Prostate gland (tissue), 2 donors: Measurements from ENCODE around the gene ROR1. TPM values are rescaled to one million over a fixed set of nuclear protein-coding genes. Genes with fewer than 3 reads are reported as not detected.

Experiments used
- DNase-seq: peaks from one replicate; pipeline ENCODE4 v3.0.0-alpha.2; 2019; ENCODE audit warnings: low spot score
- H3K27ac ChIP-seq, 2 donors: fragments of 200-600 bp; sonication (generic); 2 replicates each; pipeline ENCODE4 v1.5.1; 2017 to 2019
- H3K27me3 ChIP-seq: fragments of 200-600 bp; sonication (generic); replicated peaks from 2 replicates; pipeline ENCODE4 v1.5.1; 2019; ENCODE audit not compliant: insufficient read depth
- H3K36me3 ChIP-seq, 2 donors: fragments of 200-600 bp; sonication (generic); 1 replicate in 1 of 2; 2 replicates in 1 of 2; pipeline versions ENCODE4 v1.5.1 to v1.8.1; 2017 to 2019
- H3K4me1 ChIP-seq: fragments of 200-600 bp; sonication (generic); replicated peaks from 2 replicates; pipeline ENCODE4 v1.5.1; 2019
- H3K4me3 ChIP-seq, 2 donors: fragments of 200-600 bp; sonication (generic); 2 replicates each; pipeline ENCODE4 v1.5.1; 2017 to 2019
- H3K9me3 ChIP-seq: fragments of 200-600 bp; sonication (generic); 2 replicates; pipeline ENCODE4 v1.5.1; 2017
- POLR2A ChIP-seq: fragments of 450-650 bp; IDR thresholded peaks from one replicate; pipeline ENCODE4 v1.6.1; 2016; ENCODE audit warnings: antibody characterized with exemption, mild to moderate bottlenecking
- POLR2AphosphoS5 ChIP-seq: sonication (generic); formaldehyde crosslinking; IDR thresholded peaks from one replicate; pipeline ENCODE4 v1.6.1; 2017; ENCODE audit warnings: antibody characterized with exemption
- WGBS: methylation state at CpG from one replicate; pipeline ENCODE4 v1.1.5; 2018; 5-methylcytosine and 5-hydroxymethylcytosine counted together
- intact Hi-C: fragments of 100-400 bp; cut with DNase I; formaldehyde crosslinking; loops from one replicate; pipeline ENCODE4 v1.14.2; 2022
- total RNA-seq, 2 donors: library from RNA; depleted of rRNA; stranded (reverse); fragments of >200 nt; gene quantifications; one replicate each; pipeline ENCODE4 v1.1.0, GENCODE V29; 2016
- TF ChIP-seq, protein P1 (sequence below), 4 experiments: fragments of 200-600 bp in 2 of 4; fragments of 450-650 bp in 2 of 4; sonication (generic) in 2 of 4; IDR thresholded peaks; 1 replicate in 3 of 4; 2 replicates in 1 of 4; pipeline ENCODE4 v1.5.1; 2016 to 2019; ENCODE audit warnings: antibody characterized with exemption in 4 of 4, mild to moderate bottlenecking in 2 of 4, moderate library complexity in 2 of 4

The ROR1 gene
- total RNA-seq, 2 donors from 2014 or later = 7.3 to 11.1 TPM

GRCh38 chr1:63951059-63951946, 177.5 kb downstream of the ROR1 start:
- WGBS = 76% methylated on average over 5 of the region's 5 CpGs

GRCh38 chr1:63954187-63954586, 180.4 kb downstream of the ROR1 start:
- H3K27me3 ChIP-seq = no peaks in the 10 kb centered on the region
- no peak overlapping the region for H3K27ac ChIP-seq
- 94% methylated on average over 1 of the region's 1 CpG for WGBS
- no peaks in the 10 kb centered on the region for H3K36me3 ChIP-seq
- H3K4me3 ChIP-seq = no peak overlapping the region
- no peak for DNase-seq
- H3K9me3 ChIP-seq = no peaks in the 10 kb centered on the region
- TF ChIP-seq POLR2A = no peak
- TF ChIP-seq, protein P1, sequence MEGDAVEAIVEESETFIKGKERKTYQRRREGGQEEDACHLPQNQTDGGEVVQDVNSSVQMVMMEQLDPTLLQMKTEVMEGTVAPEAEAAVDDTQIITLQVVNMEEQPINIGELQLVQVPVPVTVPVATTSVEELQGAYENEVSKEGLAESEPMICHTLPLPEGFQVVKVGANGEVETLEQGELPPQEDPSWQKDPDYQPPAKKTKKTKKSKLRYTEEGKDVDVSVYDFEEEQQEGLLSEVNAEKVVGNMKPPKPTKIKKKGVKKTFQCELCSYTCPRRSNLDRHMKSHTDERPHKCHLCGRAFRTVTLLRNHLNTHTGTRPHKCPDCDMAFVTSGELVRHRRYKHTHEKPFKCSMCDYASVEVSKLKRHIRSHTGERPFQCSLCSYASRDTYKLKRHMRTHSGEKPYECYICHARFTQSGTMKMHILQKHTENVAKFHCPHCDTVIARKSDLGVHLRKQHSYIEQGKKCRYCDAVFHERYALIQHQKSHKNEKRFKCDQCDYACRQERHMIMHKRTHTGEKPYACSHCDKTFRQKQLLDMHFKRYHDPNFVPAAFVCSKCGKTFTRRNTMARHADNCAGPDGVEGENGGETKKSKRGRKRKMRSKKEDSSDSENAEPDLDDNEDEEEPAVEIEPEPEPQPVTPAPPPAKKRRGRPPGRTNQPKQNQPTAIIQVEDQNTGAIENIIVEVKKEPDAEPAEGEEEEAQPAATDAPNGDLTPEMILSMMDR (IDR thresholded peaks at IDR 0.05) = no peak
- no peak for TF ChIP-seq POLR2AphosphoS5
- intact Hi-C loops = no loop called here
- H3K4me1 ChIP-seq = no peaks in the 10 kb centered on the region

More at GRCh38 chr1:63951059-63951946, 177.5 kb downstream of the ROR1 start:
- no peak overlapping the region for H3K4me3 ChIP-seq
- H3K36me3 ChIP-seq = no peaks in the 10 kb centered on the region
- intact Hi-C loops = no loop called here
- no peaks in the 10 kb centered on the region for H3K4me1 ChIP-seq
- no peaks in the 10 kb centered on the region for H3K9me3 ChIP-seq
- DNase-seq = no peak
- H3K27ac ChIP-seq = no peak overlapping the region
- TF ChIP-seq POLR2AphosphoS5 (no peak), POLR2A (no peak)
- TF ChIP-seq, protein P1 (IDR thresholded peaks at IDR 0.05) = no peak
- H3K27me3 ChIP-seq = no peaks in the 10 kb centered on the region

GRCh38 chr1:63955370-63956145, 181.7 kb downstream of the ROR1 start:
- TF ChIP-seq POLR2AphosphoS5 (no peak), POLR2A (no peak)
- TF ChIP-seq, protein P1 (IDR thresholded peaks at IDR 0.05) = no peak
- H3K36me3 ChIP-seq = no peaks in the 10 kb centered on the region
- no peak for DNase-seq
- H3K27ac ChIP-seq = no peak overlapping the region
- intact Hi-C loops = no loop called here
- H3K4me3 ChIP-seq = no peak overlapping the region
- no peaks in the 10 kb centered on the region for H3K9me3 ChIP-seq
- H3K27me3 ChIP-seq = no peaks in the 10 kb centered on the region
- 75% methylated on average over 8 of the region's 8 CpGs for WGBS
- no peaks in the 10 kb centered on the region for H3K4me1 ChIP-seq

DNA sequence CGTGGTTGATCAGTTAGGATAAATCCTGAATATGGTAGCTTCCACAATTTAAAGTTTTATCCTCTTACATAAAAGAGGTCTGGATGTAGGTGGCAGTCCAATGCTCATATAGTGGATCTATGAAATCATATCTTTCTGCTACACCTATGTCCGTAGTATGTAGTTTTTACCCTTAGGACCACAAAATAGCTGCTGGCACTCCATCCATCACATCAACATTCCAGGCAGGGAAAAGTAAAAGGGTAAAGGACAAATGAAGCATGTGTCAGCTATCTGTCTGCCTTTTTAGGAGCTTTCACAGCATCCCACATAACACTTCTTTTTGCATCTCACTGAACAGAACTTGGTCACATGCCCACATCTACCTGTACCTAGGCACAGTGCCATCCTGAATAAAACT, 184.7 kb downstream of the ROR1 start:
- H3K4me3 ChIP-seq = no peak overlapping the region
- no peaks in the 10 kb centered on the region for H3K9me3 ChIP-seq
- WGBS = 95% methylated on average over 2 of the region's 2 CpGs
- H3K27me3 ChIP-seq = no peaks in the 10 kb centered on the region
- TF ChIP-seq, protein P1 (IDR thresholded peaks at IDR 0.05) = no peak
- TF ChIP-seq POLR2AphosphoS5 = no peak
- no peak for TF ChIP-seq POLR2A
- intact Hi-C loops = no loop called here
- DNase-seq = no peak
- H3K36me3 ChIP-seq = no peaks in the 10 kb centered on the region
- H3K27ac ChIP-seq = no peak overlapping the region
- no peaks in the 10 kb centered on the region for H3K4me1 ChIP-seq
